Fibroblast of skin of left quadriceps (primary cell): ENCODE data around the gene ANK3.
A peak's percentile ranks its signal among the peaks of the same experiment; 100 is the strongest.

Experiments used
- DNase-seq, 2 experiments: peaks; one replicate each; pipeline ENCODE4 v3.0.0-alpha.2; 2013; ENCODE audit warnings: low read depth in 2 of 2

The ANK3 gene

GRCh38 chr10:60389413-60390025 is at the start of gene ANK3:
ANK3 (minus strand) TSS chr10:60389875; CDS start chr10:60389538, 337 bp downstream.
- DNase-seq = no peak

GRCh38 chr10:60434418-60435046 is 44.9 kb upstream of the ANK3 start:
- peak; percentile 41 to 42 for DNase-seq

DNA sequence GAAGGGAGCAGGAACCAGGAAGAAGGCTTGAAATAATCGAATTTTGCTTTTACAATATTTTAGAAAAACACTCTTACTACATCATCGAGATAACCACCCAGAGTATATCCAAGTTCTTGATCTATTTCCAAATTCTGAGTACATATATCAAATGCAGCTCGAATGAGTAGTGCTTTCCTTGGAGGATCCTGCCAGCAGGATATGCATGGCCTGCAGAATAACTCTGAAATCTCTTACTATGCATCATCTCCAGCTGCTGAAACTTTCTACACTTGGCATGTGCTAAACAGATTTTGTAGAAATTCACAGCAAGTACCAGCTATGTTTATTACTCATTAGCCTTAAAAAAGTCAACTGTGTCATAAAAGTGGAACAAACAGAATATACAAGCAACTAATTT is 44.0 kb upstream of the ANK3 start:
- peak; percentile 75 to 77 for DNase-seq

- DNase-seq = no peak
Measured at GRCh38 chr10:60430836-60431597, 41.3 kb upstream of the ANK3 start.

DNA sequence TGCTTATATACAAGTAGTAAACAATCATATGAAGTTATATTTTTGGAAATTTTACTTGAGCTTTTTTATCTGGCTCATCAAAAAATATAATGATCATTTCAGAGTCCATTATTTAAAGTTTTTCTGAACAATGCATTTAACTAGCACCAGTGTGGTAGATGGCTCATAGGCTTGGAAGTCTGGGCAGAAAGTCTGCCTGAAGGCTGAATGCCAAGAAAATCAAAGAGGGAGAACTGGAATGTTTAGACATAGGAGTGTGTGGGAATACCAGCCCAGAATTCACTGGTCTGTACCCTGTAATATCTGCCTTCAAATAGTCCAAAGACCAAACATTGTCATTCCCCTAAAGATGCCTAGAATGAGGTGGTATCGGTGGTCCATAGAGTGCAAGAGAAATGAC is 40.3 kb upstream of the ANK3 start:
- peak; percentile 61 to 68 for DNase-seq

GRCh38 chr10:60429084-60429849 is 39.6 kb upstream of the ANK3 start:
- no peak for DNase-seq

DNA sequence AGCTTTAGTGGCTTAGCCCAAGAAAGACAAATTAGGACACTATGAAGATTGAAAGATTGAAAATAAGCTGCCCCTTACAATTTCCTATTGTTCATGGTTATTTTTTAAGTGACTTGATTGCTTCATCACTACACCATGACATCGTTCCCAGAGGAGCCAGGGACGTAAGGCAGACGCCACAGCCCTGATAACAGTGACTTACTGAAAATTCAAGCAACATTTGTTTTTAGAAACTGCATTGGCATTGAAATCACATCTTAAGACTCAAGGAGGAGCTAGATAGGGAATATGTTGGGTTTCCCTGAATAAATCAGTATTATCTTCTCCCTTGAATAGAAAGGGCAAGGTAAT is 38.7 kb upstream of the ANK3 start:
- no peak for DNase-seq

GRCh38 chr10:60427709-60428386 is 38.2 kb upstream of the ANK3 start:
- DNase-seq = no peak

GRCh38 chr10:60427148-60427547 is 37.5 kb upstream of the ANK3 start:
- no peak for DNase-seq

GRCh38 chr10:60426425-60426824 is 36.8 kb upstream of the ANK3 start:
- DNase-seq = peak; percentile 81 to 82

DNA sequence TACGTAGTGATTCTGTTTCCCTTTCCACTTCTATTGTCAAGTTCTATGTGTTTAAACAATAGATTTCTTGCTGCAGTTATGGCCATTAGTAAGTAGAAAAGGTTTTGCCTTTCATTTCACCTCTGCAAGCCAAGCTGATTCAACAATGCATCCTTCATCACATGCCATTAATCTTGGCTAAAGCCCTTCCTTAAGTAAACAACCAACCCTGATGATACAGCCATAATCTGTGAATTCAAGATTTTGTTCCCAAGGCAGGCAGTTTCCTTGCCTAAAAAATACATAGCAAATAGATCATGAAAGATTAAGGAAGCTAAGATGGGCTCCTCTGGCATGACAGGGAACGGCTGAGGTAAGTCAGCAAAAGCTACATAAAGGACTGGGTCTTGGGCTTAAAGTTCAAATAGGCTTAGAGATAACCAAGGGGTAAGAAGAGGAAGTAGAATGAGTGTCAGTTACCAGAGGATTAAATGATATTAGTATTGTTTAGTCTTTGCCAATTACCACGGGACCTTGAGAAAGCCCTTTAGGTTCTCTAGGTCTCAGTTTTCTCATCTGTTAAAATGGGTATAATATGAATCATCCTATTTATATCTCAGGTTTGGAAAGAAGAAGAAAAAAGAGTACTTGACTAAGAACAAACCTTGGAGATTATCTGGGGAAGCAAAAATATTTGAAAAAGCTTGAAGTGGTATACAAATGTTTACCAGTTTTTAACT is 35.9 kb upstream of the ANK3 start:
- no peak for DNase-seq

GRCh38 chr10:60424971-60425370 is 35.3 kb upstream of the ANK3 start:
- DNase-seq = no peak

DNA sequence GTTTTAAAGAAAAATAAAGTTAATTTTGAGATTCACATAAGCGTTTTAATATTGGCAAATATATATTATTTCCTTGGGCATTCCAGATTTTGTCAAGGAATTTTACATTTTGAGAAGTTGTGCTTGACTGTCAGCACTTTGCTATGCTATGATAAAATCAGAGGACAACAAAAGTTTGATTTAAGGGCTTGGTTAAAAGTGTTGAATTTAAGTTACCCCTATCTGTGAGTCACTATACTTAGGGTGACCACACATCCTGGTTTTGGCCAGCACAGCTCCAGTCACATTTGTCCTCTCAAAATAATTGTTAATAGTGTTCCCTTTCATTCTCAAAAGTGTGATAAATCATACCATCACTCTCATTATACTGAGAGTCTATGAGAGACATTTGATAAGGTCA is 34.2 kb upstream of the ANK3 start:
- no peak for DNase-seq

DNA sequence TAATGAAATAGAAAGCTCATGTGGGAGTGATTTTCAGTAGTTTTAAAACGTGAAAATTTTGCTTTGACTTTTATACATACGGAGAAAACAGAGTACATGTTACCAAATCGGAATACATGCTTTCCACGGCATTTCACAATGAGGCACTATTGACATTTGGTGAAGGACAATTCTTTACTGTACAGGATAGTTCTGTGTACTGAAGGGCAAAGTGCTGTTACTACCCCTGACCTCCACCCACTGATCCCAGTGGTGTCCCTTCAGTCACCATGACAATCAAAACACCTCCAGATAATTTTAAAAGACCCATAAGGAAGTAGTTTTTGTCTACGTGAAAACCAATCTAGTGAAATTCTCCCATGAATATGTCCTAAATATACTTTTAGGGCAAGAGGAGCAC is 33.1 kb upstream of the ANK3 start:
- DNase-seq = no peak

GRCh38 chr10:60420991-60421894 is 31.6 kb upstream of the ANK3 start:
- no peak for DNase-seq

DNA sequence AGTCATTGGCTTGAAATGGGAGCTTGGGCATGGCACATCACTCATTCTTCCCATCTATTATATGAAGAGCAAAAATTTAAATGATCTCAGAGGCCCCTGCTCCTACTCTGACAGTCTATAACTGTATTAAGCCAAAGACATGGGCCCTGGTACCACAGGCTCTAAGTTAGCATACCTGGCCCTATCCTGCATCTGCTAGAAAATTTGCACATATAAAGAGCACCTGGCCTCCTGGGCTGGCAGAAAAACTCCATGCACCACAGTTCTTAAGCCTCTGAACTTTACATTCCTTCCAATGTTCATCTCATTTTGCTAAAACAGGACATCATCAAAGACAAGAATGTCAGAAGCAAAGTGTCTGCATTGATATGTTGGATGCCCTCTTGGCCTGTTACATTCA is 29.6 kb upstream of the ANK3 start:
- no peak for DNase-seq

DNA sequence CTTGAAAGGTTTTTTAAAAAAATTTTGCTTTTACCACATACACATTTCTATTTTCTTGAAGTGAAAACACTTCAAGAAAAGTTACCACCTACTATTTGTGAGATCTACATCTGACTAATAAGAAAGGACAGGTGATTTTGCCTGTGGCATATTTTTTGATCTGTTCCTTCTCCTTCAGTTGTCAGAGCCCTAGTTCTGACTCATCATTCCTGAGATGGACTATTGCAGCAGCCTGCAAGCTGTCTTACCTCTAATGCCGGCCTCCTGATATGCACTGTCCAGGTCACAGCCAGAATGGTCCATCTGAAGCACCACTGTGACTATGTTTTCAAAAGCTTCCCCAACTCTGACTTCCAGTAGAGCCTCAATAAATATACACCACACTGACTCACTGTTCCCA is 28.2 kb upstream of the ANK3 start:
- DNase-seq = no peak

DNA sequence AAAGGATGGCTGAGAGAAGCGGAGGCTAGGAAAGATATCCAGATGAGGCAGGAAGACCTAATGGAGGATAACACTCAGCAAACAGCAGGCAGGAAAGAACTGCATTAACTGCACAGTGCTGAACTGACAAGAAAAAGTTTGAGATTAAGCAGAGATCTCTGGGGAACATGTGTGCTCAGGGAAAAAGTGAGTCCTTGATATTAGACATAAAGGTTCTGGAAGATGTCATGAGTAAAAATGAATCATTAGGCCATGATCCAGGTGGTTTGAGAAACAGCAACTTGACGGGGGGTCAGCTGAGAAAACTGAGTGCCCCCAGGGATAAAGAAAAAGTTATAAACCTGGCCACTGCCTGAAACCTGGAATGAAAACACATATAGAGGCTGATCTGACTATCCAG is 27.3 kb upstream of the ANK3 start:
- DNase-seq = no peak

DNA sequence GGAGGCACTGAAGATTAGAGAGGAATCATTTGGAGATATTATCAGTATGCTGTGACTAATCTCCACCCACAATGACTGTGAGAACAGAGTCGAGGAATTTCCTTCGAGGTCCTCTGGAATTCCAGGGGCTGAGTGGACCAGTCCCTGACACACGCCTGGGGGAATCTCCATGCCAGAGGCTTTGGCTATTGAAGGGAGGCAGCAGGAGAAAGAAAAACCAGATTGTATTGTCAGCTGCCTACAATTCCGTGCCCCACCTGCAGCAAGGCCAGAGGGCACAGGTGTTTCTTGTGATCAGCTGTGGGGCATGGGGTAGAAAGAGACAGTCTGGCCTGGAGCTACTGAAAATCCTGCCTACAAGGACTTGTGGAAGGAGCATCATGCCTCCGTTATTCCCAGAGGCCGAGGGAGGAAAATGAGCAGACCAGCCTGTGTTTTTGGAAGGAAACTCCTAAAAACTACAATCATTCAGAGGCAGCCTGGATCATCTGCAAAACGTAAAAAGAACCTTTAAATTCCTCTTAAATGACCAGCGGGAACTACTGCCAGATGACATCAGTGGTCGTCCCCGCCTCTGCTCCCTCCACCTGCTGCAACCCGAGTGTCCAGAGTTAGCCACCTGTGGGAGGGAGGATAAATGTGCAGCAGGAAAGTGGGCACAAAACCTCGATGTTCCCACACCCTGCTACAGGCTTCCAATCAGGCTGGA is 25.4 kb upstream of the ANK3 start:
- peak; percentile 70 to 74 for DNase-seq

- DNase-seq = no peak
Measured at GRCh38 chr10:60414111-60414510, 24.4 kb upstream of the ANK3 start.
